ENCODE measurements around the gene ARHGAP26. TPM values are rescaled to one million over a fixed set of nuclear protein-coding genes. Genes with fewer than 3 reads are reported as not detected.
A peak's percentile ranks its signal among the peaks of the same experiment; 100 is the strongest.

The ARHGAP26 gene
- total RNA-seq, 1 donor = 7.6 TPM

DNA sequence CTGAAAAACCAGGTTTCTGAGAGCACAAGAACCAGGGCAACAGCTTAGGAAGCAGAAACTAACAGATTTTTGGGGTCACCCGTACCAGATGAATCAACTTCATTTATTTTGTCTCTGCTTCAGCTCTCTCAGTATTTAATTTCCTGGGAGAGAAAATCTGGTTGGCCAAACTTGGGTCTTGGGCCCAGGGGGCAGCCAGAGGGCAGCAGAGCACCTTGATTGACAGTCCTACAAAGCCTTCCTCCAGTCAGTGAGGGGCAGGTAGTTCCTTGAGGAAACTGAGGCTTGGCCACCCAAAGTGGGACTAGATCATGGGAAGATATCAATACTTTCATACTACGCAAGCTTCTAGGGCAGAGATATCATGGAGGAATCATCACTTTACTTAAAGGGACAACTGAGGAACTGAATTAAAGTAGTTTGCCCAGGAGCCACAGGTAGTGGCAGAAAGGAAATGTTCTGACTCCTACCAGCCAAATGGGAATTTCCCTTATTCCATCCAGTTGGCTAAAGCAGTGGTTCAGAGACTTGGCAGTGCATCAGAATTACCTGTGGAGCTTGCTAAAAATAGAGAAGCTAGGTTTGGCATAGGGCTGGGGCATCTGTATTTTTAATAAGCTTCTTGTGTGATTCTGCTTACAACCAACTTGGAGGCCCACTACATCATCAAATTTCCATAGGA lies 21.5 kb upstream of the ARHGAP26 start:
- H3K36me3 ChIP-seq (ENCODE audit: insufficient read depth, low read length) = no peaks in the 10 kb centered on the region
- H3K4me3 ChIP-seq (ENCODE audit: insufficient read depth, low read length) = no peak overlapping the region
- no peaks in the 10 kb centered on the region for H3K79me2 ChIP-seq (ENCODE audit: insufficient read depth, low read length)
- no peak overlapping the region for H3K4me2 ChIP-seq (ENCODE audit: insufficient read depth, low read length)
- peak overlapping the region; percentile 27 for H3K27ac ChIP-seq (ENCODE audit: low read depth, low read length)
- TF ChIP-seq, protein P1, sequence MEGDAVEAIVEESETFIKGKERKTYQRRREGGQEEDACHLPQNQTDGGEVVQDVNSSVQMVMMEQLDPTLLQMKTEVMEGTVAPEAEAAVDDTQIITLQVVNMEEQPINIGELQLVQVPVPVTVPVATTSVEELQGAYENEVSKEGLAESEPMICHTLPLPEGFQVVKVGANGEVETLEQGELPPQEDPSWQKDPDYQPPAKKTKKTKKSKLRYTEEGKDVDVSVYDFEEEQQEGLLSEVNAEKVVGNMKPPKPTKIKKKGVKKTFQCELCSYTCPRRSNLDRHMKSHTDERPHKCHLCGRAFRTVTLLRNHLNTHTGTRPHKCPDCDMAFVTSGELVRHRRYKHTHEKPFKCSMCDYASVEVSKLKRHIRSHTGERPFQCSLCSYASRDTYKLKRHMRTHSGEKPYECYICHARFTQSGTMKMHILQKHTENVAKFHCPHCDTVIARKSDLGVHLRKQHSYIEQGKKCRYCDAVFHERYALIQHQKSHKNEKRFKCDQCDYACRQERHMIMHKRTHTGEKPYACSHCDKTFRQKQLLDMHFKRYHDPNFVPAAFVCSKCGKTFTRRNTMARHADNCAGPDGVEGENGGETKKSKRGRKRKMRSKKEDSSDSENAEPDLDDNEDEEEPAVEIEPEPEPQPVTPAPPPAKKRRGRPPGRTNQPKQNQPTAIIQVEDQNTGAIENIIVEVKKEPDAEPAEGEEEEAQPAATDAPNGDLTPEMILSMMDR (IDR thresholded peaks at IDR 0.05; ENCODE audit: extremely low read depth, low read depth, low read length) = peak; percentile 36
- H4K20me1 ChIP-seq (ENCODE audit: insufficient read depth, low read length) = no peaks in the 10 kb centered on the region
- no peaks in the 10 kb centered on the region for H3K27me3 ChIP-seq (ENCODE audit: insufficient read depth, low read length)
- no peak overlapping the region for H2AFZ ChIP-seq (ENCODE audit: low read length)
- DNase-seq (ENCODE audit: insufficient read length, low spot score, missing footprints) = no peak
- peaks cover 16% of the 10 kb centered on the region for H3K4me1 ChIP-seq (ENCODE audit: insufficient read depth, low read length)
- H3K9me3 ChIP-seq (ENCODE audit: low read depth, low read length) = no peaks in the 10 kb centered on the region

DNA sequence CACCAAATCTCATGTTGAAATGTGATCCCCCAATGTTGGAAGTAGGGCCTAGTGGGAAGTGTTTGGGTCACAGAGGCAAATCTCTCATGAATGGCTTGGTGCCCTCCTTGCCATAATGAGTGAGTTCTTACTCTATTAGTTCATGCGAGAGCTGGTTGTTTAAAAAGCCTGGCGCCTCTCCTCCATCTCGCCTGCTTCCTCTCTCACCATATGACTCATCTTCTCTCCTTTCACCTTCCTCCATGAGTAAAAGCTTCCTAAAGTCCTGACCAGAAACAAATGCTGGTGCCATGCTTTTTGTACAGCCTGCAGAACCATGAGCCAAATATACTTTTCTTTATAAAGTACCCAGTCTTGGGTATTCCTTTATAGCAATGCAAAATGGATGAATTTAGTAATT lies 20.9 kb upstream of the ARHGAP26 start:
- Histone ChIP-seq H3K4me2 (ENCODE audit: insufficient read depth, low read length) (no peak overlapping the region), H3K4me1 (ENCODE audit: insufficient read depth, low read length) (peaks cover 13% of the 10 kb centered on the region), H3K4me3 (ENCODE audit: insufficient read depth, low read length) (no peak overlapping the region), H2AFZ (ENCODE audit: low read length) (no peak overlapping the region), H3K27ac (ENCODE audit: low read depth, low read length) (no peak overlapping the region), H4K20me1 (ENCODE audit: insufficient read depth, low read length) (no peaks in the 10 kb centered on the region), H3K36me3 (ENCODE audit: insufficient read depth, low read length) (no peaks in the 10 kb centered on the region), H3K27me3 (ENCODE audit: insufficient read depth, low read length) (no peaks in the 10 kb centered on the region), H3K79me2 (ENCODE audit: insufficient read depth, low read length) (no peaks in the 10 kb centered on the region), H3K9me3 (ENCODE audit: low read depth, low read length) (no peaks in the 10 kb centered on the region)
- TF ChIP-seq, protein P1 (IDR thresholded peaks at IDR 0.05; ENCODE audit: extremely low read depth, low read depth, low read length) = no peak
- DNase-seq (ENCODE audit: insufficient read length, low spot score, missing footprints) = no peak

DNA sequence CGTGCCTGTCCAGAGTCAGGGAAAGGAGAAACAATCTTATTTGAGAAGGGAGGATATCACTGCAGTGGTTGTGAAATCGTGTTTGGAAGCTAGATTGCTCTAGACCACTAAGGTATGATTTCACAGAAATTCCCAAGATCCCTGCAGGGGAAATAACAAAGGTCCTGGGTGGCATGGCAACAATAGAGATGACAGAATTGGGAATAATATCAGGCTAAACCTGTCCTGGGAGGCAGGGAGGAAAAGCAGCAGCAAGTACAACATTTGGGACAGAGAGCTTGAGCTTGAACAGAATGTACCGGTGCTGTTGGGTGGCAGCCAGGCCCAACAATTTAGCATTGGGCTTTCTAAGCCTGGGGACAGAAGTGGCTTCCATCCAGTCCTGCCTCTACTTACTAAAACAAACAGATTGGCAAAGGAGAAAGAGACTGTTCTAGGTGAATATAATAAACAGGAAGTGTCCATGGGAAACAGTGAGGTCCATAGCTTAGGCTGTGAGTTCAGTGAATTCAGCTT lies 17.0 kb upstream of the ARHGAP26 start:
- TF ChIP-seq, protein P1 (IDR thresholded peaks at IDR 0.05; ENCODE audit: extremely low read depth, low read depth, low read length) = no peak
- no peaks in the 10 kb centered on the region for H3K36me3 ChIP-seq (ENCODE audit: insufficient read depth, low read length)
- H3K9me3 ChIP-seq (ENCODE audit: low read depth, low read length) = no peaks in the 10 kb centered on the region
- no peaks in the 10 kb centered on the region for H3K27me3 ChIP-seq (ENCODE audit: insufficient read depth, low read length)
- H3K79me2 ChIP-seq (ENCODE audit: insufficient read depth, low read length) = no peaks in the 10 kb centered on the region
- no peaks in the 10 kb centered on the region for H4K20me1 ChIP-seq (ENCODE audit: insufficient read depth, low read length)
- peak overlapping the region; percentile 13 for H2AFZ ChIP-seq (ENCODE audit: low read length)
- no peak for DNase-seq (ENCODE audit: insufficient read length, low spot score, missing footprints)
- H3K4me3 ChIP-seq (ENCODE audit: insufficient read depth, low read length) = no peak overlapping the region
- no peak overlapping the region for H3K4me2 ChIP-seq (ENCODE audit: insufficient read depth, low read length)
- no peaks in the 10 kb centered on the region for H3K4me1 ChIP-seq (ENCODE audit: insufficient read depth, low read length)
- no peak overlapping the region for H3K27ac ChIP-seq (ENCODE audit: low read depth, low read length)

DNA sequence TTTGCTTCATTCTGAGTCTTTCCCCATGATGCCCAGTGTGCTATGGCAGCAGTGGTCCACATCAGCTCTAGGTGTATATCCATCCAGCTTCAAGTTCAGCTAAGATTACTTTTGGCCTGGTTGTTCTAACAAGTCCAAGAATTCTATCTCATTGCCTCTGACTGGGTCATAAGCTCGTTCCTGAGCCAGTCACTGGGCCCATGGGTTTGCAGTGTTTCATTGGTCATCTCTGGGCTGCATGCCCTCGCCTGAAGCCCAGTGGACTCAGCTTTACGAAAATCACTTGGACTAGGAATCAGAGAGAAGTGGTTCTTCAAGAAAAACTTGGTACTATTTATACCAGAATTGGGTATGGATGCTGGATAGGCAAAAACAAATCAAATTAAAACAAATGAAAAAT lies 16.1 kb upstream of the ARHGAP26 start:
- Histone ChIP-seq H3K36me3 (ENCODE audit: insufficient read depth, low read length) (no peaks in the 10 kb centered on the region), H2AFZ (ENCODE audit: low read length) (no peak overlapping the region), H3K9me3 (ENCODE audit: low read depth, low read length) (no peaks in the 10 kb centered on the region), H3K27me3 (ENCODE audit: insufficient read depth, low read length) (no peaks in the 10 kb centered on the region), H3K4me3 (ENCODE audit: insufficient read depth, low read length) (no peak overlapping the region), H3K4me2 (ENCODE audit: insufficient read depth, low read length) (no peak overlapping the region), H3K27ac (ENCODE audit: low read depth, low read length) (no peak overlapping the region), H3K79me2 (ENCODE audit: insufficient read depth, low read length) (no peaks in the 10 kb centered on the region), H3K4me1 (ENCODE audit: insufficient read depth, low read length) (no peaks in the 10 kb centered on the region), H4K20me1 (ENCODE audit: insufficient read depth, low read length) (no peaks in the 10 kb centered on the region)
- TF ChIP-seq, protein P1 (IDR thresholded peaks at IDR 0.05; ENCODE audit: extremely low read depth, low read depth, low read length) = no peak
- DNase-seq (ENCODE audit: insufficient read length, low spot score, missing footprints) = no peak
